Nephron (organoid): ENCODE results near the gene RNU2-63P.
"Not testable (repeated sequence)": the region's sequence is repeated elsewhere in the genome, so short reads cannot be mapped to it uniquely, and the experiment has no call there.

ENCODE experiments used
- H3K27ac Mint-ChIP-seq, 3 experiments: 2 replicates each; pipeline ENCODE4 v1.8.0; 2020; ENCODE audit warnings: mixed read lengths in 3 of 3, mild to moderate bottlenecking in 2 of 3, moderate library complexity in 1 of 3
- H3K27me3 Mint-ChIP-seq: 2 replicates; pipeline ENCODE4 v1.8.0; 2021; ENCODE audit warnings: low read depth, mild to moderate bottlenecking, moderate library complexity, mixed read lengths
- H3K36me3 Mint-ChIP-seq: 2 replicates; pipeline ENCODE4 v1.8.0; 2020; ENCODE audit warnings: low read depth, mixed read lengths
- H3K4me1 Mint-ChIP-seq: 2 replicates; pipeline ENCODE4 v1.8.0; 2020; ENCODE audit warnings: mixed read lengths
- H3K4me3 Mint-ChIP-seq, 3 experiments: 2 replicates each; pipeline ENCODE4 v1.8.0; 2020; ENCODE audit warnings: mild to moderate bottlenecking in 3 of 3, mixed read lengths in 3 of 3, moderate library complexity in 2 of 3
- H3K9me3 Mint-ChIP-seq: 2 replicates; pipeline ENCODE4 v1.8.0; 2020; ENCODE audit warnings: mixed read lengths
- TF ChIP-seq, protein P1 (sequence below), 3 experiments: fragments of 200-600 bp; sonication (generic); IDR thresholded peaks; one replicate each; pipeline ENCODE4 v1.5.0; 2021; ENCODE audit warnings: antibody characterized with exemption in 3 of 3; ENCODE audit not compliant: unreplicated experiment in 3 of 3

The RNU2-63P gene

DNA sequence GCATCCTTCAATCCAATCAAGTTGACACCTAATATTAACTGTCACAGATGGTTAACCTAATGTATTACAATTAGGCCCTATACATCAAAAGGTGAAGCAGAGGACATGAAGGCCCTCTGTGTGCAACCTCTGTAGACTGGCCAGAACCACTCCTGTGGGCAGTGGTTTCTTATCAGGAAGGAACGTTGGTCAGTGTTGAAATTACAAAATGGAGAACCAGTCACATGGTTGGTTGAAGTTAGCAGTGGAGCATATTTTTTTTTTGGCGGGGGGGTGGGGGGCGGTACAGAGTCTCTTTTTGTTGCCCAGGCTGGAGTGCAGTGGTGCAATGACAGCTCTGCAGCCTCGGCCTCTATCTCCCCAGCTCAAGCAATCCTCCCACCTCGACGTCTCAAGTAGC lies 19.8 kb downstream of the RNU2-63P start:
- Mint-ChIP-seq H3K4me3 (no peak overlapping the region), H3K9me3 (no peaks in the 10 kb centered on the region)

DNA sequence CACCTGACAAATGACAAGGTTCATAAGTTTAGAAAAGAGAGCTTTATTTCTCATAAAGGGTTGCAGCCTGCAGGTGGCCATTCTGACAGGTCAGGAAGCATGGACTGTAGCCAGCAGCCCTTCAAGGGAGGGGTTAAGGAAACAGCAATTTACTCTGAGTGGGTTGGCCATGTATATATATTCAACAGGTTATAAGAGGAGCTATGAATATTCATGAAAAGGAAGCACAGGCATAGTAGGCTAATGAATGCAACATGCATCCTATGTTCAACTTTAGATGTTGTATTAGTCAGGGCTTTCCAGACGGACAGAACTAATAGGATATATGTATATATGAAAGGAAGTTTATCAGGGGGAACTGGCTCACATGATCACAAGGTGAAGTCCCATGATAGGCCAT lies 20.6 kb downstream of the RNU2-63P start:
- H3K36me3 Mint-ChIP-seq: no peaks in the 10 kb centered on the region
- H3K4me1 Mint-ChIP-seq: no peaks in the 10 kb centered on the region
- TF ChIP-seq, protein P1, sequence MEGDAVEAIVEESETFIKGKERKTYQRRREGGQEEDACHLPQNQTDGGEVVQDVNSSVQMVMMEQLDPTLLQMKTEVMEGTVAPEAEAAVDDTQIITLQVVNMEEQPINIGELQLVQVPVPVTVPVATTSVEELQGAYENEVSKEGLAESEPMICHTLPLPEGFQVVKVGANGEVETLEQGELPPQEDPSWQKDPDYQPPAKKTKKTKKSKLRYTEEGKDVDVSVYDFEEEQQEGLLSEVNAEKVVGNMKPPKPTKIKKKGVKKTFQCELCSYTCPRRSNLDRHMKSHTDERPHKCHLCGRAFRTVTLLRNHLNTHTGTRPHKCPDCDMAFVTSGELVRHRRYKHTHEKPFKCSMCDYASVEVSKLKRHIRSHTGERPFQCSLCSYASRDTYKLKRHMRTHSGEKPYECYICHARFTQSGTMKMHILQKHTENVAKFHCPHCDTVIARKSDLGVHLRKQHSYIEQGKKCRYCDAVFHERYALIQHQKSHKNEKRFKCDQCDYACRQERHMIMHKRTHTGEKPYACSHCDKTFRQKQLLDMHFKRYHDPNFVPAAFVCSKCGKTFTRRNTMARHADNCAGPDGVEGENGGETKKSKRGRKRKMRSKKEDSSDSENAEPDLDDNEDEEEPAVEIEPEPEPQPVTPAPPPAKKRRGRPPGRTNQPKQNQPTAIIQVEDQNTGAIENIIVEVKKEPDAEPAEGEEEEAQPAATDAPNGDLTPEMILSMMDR (IDR thresholded peaks at IDR 0.05; ENCODE audit: unreplicated experiment in 3 of 3): no peak
- no peak overlapping the region for H3K4me3 Mint-ChIP-seq
- no peak overlapping the region for H3K27ac Mint-ChIP-seq
- no peaks in the 10 kb centered on the region for H3K9me3 Mint-ChIP-seq
- no peaks in the 10 kb centered on the region for H3K27me3 Mint-ChIP-seq

More for the DNA sequence above, 19.8 kb downstream of the RNU2-63P start:
- Mint-ChIP-seq H3K27me3 (no peaks in the 10 kb centered on the region), H3K4me1 (peaks cover 1% of the 10 kb centered on the region), H3K27ac (no peak overlapping the region), H3K36me3 (no peaks in the 10 kb centered on the region)
- TF ChIP-seq, protein P1 (IDR thresholded peaks at IDR 0.05; ENCODE audit: unreplicated experiment in 3 of 3): no peak

DNA sequence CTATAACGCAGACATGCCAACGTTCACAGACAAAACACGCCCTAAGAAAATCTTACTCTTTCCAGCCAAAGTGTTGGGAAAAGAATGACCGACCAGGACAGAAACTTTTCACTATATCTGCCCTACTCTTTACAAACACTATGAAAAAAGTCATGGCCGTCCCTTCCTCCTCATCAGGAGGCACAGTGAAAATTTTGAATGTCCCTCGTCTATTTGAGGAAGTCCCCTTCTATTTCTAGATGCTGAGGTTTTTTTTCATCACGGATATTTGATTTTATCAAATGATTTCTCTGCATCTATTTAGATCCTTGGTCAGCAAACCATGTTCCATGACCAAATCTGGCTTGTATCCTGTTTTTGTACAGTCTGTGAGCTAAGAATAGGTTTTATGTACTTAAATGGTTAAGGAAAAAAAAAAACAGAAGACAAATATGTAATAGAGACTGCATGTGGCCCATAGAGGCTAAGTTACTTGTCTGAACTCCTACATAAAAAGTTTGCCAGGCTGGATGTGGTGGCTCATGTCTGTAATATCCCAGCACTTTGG lies 22.0 kb downstream of the RNU2-63P start:
- not testable (repeated sequence) for H3K36me3 Mint-ChIP-seq, H3K4me1 Mint-ChIP-seq, H3K27ac Mint-ChIP-seq

DNA sequence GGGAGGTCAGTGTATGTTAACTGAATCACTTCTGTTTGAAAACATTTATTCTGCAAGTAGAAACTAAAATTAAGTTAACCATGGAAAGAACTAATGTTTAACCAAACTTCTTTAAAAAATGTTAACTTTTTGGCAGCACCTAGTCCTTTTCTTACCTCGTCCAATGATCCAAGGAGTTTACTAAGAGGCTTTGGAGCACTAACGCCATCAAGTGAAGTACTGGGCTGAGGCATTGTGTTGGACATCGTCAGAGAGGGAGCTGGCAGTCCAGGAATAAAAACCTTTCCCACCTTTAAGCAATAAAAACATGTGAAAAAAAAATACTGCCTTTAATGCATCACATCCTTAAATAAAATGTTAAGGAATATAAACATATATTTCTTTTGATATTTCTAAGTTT lies 23.8 kb downstream of the RNU2-63P start:
- H3K9me3 Mint-ChIP-seq, H3K4me1 Mint-ChIP-seq, H3K4me3 Mint-ChIP-seq, H3K36me3 Mint-ChIP-seq, H3K27me3 Mint-ChIP-seq, H3K27ac Mint-ChIP-seq: not testable (repeated sequence)

More for the DNA sequence above, 22.0 kb downstream of the RNU2-63P start:
- H3K27me3 Mint-ChIP-seq, H3K9me3 Mint-ChIP-seq, H3K4me3 Mint-ChIP-seq: not testable (repeated sequence)

DNA sequence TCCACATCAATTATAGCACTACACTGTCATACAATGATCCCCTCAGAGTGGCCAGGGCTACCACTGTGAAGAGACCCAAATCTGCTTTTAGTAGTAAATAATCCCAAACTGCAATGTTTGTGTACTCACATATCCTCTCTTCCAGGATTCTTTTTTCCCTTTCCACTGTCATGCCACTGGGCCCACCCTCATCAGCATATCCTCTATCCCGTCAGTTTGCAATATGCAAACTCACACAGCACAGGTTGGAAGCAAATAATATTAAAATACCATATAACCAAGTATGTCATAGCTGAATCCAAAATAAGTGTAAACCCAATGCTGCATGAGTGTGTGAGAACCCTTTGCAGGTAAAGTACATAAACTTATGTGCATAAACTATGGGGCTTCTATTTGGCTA lies 28.9 kb downstream of the RNU2-63P start:
- not testable (repeated sequence) for H3K9me3 Mint-ChIP-seq, H3K4me1 Mint-ChIP-seq, H3K4me3 Mint-ChIP-seq, H3K27me3 Mint-ChIP-seq, H3K27ac Mint-ChIP-seq, H3K36me3 Mint-ChIP-seq

DNA sequence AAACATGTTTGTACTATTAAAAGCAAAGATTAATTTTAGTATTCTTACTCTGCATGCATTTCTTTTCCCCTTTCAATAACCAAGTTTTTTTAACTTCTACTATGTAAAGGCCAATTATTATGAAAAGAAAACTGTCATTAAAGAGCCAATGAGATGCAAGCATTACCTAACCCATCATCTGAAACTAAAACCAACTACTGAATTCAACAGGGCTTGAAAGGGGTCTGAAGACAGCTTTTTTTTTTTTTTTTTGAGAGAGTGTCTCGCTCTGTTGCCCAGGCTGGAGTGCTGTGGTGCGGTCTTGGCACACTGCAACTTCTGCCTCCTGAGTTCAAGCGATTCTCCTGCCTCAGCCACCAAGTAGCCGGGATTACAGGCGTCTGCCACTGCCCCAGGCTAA lies 30.4 kb downstream of the RNU2-63P start:
- H3K4me1 Mint-ChIP-seq, H3K36me3 Mint-ChIP-seq, H3K27me3 Mint-ChIP-seq, H3K4me3 Mint-ChIP-seq, H3K27ac Mint-ChIP-seq, H3K9me3 Mint-ChIP-seq: not testable (repeated sequence)

DNA sequence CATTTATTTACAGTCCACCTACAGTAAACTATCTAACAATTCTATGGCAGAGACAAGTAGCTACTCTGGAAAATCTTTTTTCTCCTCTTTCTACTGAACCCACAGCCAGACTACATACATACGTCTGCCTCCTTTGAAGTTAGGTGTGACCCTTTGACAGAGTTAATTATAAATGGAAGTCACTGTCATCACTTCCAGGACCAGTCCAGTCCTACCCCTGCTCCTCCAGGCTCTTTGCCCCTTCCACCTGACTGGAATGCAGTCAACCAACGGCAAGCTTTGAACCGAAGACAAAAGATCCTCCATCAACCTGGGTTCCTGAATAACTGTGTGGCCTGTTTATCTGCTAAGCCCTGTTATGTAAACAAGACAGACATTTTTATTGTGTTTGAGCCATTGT lies 35.2 kb downstream of the RNU2-63P start:
- H3K27ac Mint-ChIP-seq, H3K36me3 Mint-ChIP-seq, H3K4me3 Mint-ChIP-seq, H3K4me1 Mint-ChIP-seq, H3K27me3 Mint-ChIP-seq, H3K9me3 Mint-ChIP-seq: not testable (repeated sequence)

DNA sequence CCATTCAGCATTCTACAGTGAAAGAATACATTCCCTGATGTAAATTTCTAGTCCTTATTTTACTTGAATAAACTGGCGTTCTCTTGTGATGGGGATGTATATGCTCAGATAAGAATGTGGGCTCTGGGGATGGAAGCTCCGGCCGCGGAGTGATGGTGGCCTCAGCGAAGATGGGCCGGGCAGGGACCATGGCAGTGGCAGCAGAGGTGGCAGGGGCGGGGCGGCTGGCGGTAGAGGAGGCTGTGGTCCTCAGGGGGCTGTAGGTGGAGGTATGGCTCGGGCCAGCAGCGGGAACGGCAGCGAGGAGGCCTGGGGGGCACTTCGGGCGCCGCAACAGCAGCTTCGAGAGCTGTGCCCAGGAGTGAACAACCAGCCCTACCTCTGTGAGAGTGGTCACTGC lies 44.0 kb downstream of the RNU2-63P start:
- not testable (repeated sequence) for H3K4me3 Mint-ChIP-seq, H3K27me3 Mint-ChIP-seq, H3K27ac Mint-ChIP-seq, H3K4me1 Mint-ChIP-seq, H3K9me3 Mint-ChIP-seq, H3K36me3 Mint-ChIP-seq
